OCI-LY7 (cell line): Measurements from ENCODE around the gene ELSPBP1. TPM values are rescaled to one million over a fixed set of nuclear protein-coding genes. Genes with fewer than 3 reads are reported as not detected.

Experiments used
- BruUV-seq: library from RNA; stranded (reverse); fragments of 400-500 nt; replicated peaks from 2 replicates; lab custom pipeline; 2021; lab: Mats Ljungman, UMichigan
- CTCF ChIA-PET: fragments of 300-600 bp; sonication (Branson Sonifier 250); formaldehyde crosslinking; loops from one replicate; lab custom pipeline; 2022; ENCODE audit warnings: antibody characterized with exemption; ENCODE audit not compliant: unreplicated experiment; lab: Charles Lee
- POLR2A ChIA-PET: fragments of 300-600 bp; sonication (Branson Sonifier 250); formaldehyde crosslinking; loops from one replicate; lab custom pipeline; 2022; ENCODE audit warnings: antibody characterized with exemption; lab: Charles Lee
- DNase-seq: peaks from one replicate; pipeline ENCODE4 v3.0.0-alpha.2; 2015; ENCODE audit warnings: low spot score
- H2AFZ ChIP-seq: fragments of 200-600 bp; sonication (generic), shearing (Covaris generic); 2 replicates; pipeline ENCODE4 v1.6.1; 2014; ENCODE audit warnings: mild to moderate bottlenecking, antibody characterized with exemption, low read length, moderate library complexity
- H3K27ac ChIP-seq: fragments of 200-600 bp; sonication (generic); 2 replicates; pipeline ENCODE4 v1.5.1; 2014; ENCODE audit warnings: mixed run types, low read depth, mild to moderate bottlenecking, moderate library complexity, low read length, inconsistent platforms; ENCODE audit not compliant: poor library complexity, severe bottlenecking
- H3K36me3 ChIP-seq: fragments of 200-600 bp; sonication (generic); 2 replicates; pipeline ENCODE4 v1.6.1; 2014; ENCODE audit warnings: mild to moderate bottlenecking, antibody characterized with exemption, low read length, moderate library complexity, mixed read lengths; ENCODE audit not compliant: insufficient read depth
- H3K4me1 ChIP-seq: fragments of 200-600 bp; sonication (generic); 2 replicates; pipeline ENCODE4 v1.5.1; 2014; ENCODE audit warnings: mild to moderate bottlenecking, low read length; ENCODE audit not compliant: insufficient read depth, poor library complexity, severe bottlenecking
- H3K4me2 ChIP-seq: fragments of 200-600 bp; sonication (generic); 2 replicates; pipeline ENCODE4 v1.6.1; 2014; ENCODE audit warnings: mild to moderate bottlenecking, low read length
- H3K4me3 ChIP-seq: fragments of 200-600 bp; sonication (generic); 2 replicates; pipeline ENCODE4 v1.5.1; 2014; ENCODE audit warnings: mild to moderate bottlenecking, low read depth, low read length; ENCODE audit not compliant: poor library complexity, severe bottlenecking
- H3K79me2 ChIP-seq: fragments of 200-600 bp; sonication (generic); 2 replicates; pipeline ENCODE4 v1.6.1; 2016; ENCODE audit warnings: low read depth, mild to moderate bottlenecking, low read length, moderate library complexity, mixed read lengths; ENCODE audit not compliant: insufficient read depth
- H3K9me2 ChIP-seq: fragments of 200-600 bp; sonication (generic); 2 replicates; pipeline ENCODE4 v1.6.1; 2016; ENCODE audit warnings: mild to moderate bottlenecking, low read length, mixed read lengths; ENCODE audit not compliant: insufficient read depth
- H3K9me3 ChIP-seq: fragments of 200-600 bp; sonication (generic); 2 replicates; pipeline ENCODE4 v1.6.1; 2014; ENCODE audit warnings: mild to moderate bottlenecking, mixed run types, low read length, mixed read lengths
- H4K20me1 ChIP-seq: fragments of 200-600 bp; sonication (generic); 2 replicates; pipeline ENCODE4 v1.6.1; 2014; ENCODE audit warnings: mild to moderate bottlenecking, antibody characterized with exemption, low read length, moderate library complexity, mixed read lengths; ENCODE audit not compliant: insufficient read depth
- EZH2phosphoT487 ChIP-seq: fragments of 200-600 bp; sonication (generic); IDR thresholded peaks from 2 replicates; pipeline ENCODE4 v1.6.1; 2018; ENCODE audit warnings: low read depth, borderline replicate concordance, mild to moderate bottlenecking, mixed run types, antibody characterized with exemption, low read length, moderate library complexity, mixed read lengths
- intact Hi-C: fragments of 100-400 bp; cut with micrococcal nuclease; formaldehyde crosslinking; loops from one replicate; pipeline ENCODE4 v1.10.0; 2022; ENCODE audit not compliant: unreplicated experiment
- total RNA-seq, 2 experiments: library from RNA; depleted of rRNA in 1 of 2; stranded (reverse); fragments of >200 nt in 1 of 2; shearing (Covaris generic) in 1 of 2; gene quantifications; 2 replicates each; pipeline ENCODE4 v1.2.3, GENCODE V29; 2014 to 2022
- TF ChIP-seq, protein P1 (sequence below): fragments of 200-600 bp; sonication (generic); conservative IDR thresholded peaks from 2 replicates; pipeline ENCODE4 v1.5.1; 2014; ENCODE audit warnings: mild to moderate bottlenecking, antibody characterized with exemption, low read length, moderate library complexity, mixed read lengths

ELSPBP1 gene
- total RNA-seq, 2 experiments from 2014 or later: not detected

DNA sequence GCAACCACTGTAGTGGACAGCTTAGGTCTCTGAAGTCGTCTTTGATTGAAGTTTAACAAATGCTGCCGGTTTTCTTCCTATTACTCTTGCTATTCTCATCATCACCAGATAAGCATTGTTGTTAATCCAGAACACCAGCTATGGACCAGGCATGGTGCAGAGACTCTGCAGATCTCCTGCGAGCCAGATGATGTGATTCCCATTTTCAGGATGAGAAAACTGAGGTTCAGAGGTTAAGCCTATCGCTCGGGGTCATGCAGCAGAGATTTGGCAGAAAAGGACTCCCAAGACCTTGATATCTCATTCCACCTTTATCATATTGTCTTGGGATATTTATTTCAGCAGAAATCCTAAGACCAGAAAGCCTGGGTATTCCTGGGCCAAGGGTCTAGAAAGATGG is 65.9 kb downstream of the ELSPBP1 start:
- intact Hi-C loops: no loop called here

GRCh38 chr19:48061401-48062344 is 67.2 kb downstream of the ELSPBP1 start:
- ChIA-PET CTCF (no interaction called here), POLR2A (no interaction called here)
- no peak overlapping the region for H3K27ac ChIP-seq
- H3K4me2 ChIP-seq: no peak overlapping the region
- intact Hi-C loops: no loop called here
- H4K20me1 ChIP-seq: no peaks in the 10 kb centered on the region
- TF ChIP-seq, protein P1, sequence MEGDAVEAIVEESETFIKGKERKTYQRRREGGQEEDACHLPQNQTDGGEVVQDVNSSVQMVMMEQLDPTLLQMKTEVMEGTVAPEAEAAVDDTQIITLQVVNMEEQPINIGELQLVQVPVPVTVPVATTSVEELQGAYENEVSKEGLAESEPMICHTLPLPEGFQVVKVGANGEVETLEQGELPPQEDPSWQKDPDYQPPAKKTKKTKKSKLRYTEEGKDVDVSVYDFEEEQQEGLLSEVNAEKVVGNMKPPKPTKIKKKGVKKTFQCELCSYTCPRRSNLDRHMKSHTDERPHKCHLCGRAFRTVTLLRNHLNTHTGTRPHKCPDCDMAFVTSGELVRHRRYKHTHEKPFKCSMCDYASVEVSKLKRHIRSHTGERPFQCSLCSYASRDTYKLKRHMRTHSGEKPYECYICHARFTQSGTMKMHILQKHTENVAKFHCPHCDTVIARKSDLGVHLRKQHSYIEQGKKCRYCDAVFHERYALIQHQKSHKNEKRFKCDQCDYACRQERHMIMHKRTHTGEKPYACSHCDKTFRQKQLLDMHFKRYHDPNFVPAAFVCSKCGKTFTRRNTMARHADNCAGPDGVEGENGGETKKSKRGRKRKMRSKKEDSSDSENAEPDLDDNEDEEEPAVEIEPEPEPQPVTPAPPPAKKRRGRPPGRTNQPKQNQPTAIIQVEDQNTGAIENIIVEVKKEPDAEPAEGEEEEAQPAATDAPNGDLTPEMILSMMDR: no peak
- no peak for TF ChIP-seq EZH2phosphoT487
- no peaks in the 10 kb centered on the region for H3K9me3 ChIP-seq
- H3K36me3 ChIP-seq: no peaks in the 10 kb centered on the region
- no peaks in the 10 kb centered on the region for H3K79me2 ChIP-seq
- no peak overlapping the region for H2AFZ ChIP-seq
- no peaks in the 10 kb centered on the region for H3K4me1 ChIP-seq
- H3K4me3 ChIP-seq: no peak overlapping the region
- no TSS peak for BruUV-seq
- no peaks in the 10 kb centered on the region for H3K9me2 ChIP-seq
- no peak for DNase-seq

More for the DNA sequence above, 65.9 kb downstream of the ELSPBP1 start:
- Histone ChIP-seq H3K9me2 (no peaks in the 10 kb centered on the region), H3K4me2 (no peak overlapping the region), H3K4me1 (no peaks in the 10 kb centered on the region), H3K9me3 (no peaks in the 10 kb centered on the region), H3K79me2 (no peaks in the 10 kb centered on the region), H3K4me3 (no peak overlapping the region), H2AFZ (no peak overlapping the region), H4K20me1 (no peaks in the 10 kb centered on the region), H3K27ac (no peak overlapping the region), H3K36me3 (no peaks in the 10 kb centered on the region)
- BruUV-seq: no TSS peak
- POLR2A ChIA-PET: no interaction called here
- TF ChIP-seq, protein P1: no peak
- no peak for TF ChIP-seq EZH2phosphoT487
- DNase-seq: no peak
- CTCF ChIA-PET: no interaction called here

- no peak overlapping the region for H3K4me2 ChIP-seq
- H4K20me1 ChIP-seq: no peaks in the 10 kb centered on the region
- TF ChIP-seq, protein P1: no peak
- TF ChIP-seq EZH2phosphoT487: no peak
- DNase-seq: no peak
- intact Hi-C loops: no loop called here
- H3K79me2 ChIP-seq: no peaks in the 10 kb centered on the region
- no peak overlapping the region for H2AFZ ChIP-seq
- H3K36me3 ChIP-seq: no peaks in the 10 kb centered on the region
- no peak overlapping the region for H3K27ac ChIP-seq
- no peak overlapping the region for H3K4me3 ChIP-seq
- POLR2A ChIA-PET: no interaction called here
- H3K9me2 ChIP-seq: no peaks in the 10 kb centered on the region
- BruUV-seq: no TSS peak
- no peaks in the 10 kb centered on the region for H3K4me1 ChIP-seq
- CTCF ChIA-PET: no interaction called here
- no peaks in the 10 kb centered on the region for H3K9me3 ChIP-seq
Observed at GRCh38 chr19:48064509-48064908, 70.1 kb downstream of the ELSPBP1 start.
